Endodermal cell (in vitro differentiated cells): ENCODE measurements around the gene CYP26B1. TPM values are rescaled to one million over a fixed set of nuclear protein-coding genes. Genes with fewer than 3 reads are reported as not detected.

ENCODE experiments used
- DNase-seq: peaks from one replicate; pipeline ENCODE4 v3.0.0-alpha.2; 2017
- H3K27ac ChIP-seq: 2 replicates; pipeline ENCODE4 v1.5.1; 2013; ENCODE audit warnings: mild to moderate bottlenecking, low read depth, low read length, moderate library complexity
- H3K27me3 ChIP-seq: 2 replicates; pipeline ENCODE4 v1.6.1; 2013; ENCODE audit warnings: mild to moderate bottlenecking, low read length, moderate library complexity; ENCODE audit not compliant: insufficient read depth, control insufficient read depth, poor library complexity, severe bottlenecking
- H3K36me3 ChIP-seq: 2 replicates; pipeline ENCODE4 v1.7.0; 2013; ENCODE audit warnings: mild to moderate bottlenecking, low read length, moderate library complexity; ENCODE audit not compliant: control insufficient read depth, insufficient read depth
- H3K4me1 ChIP-seq: one replicate; pipeline ENCODE4 v1.7.0; 2013; ENCODE audit warnings: low read length; ENCODE audit not compliant: control insufficient read depth, insufficient read depth
- H3K4me3 ChIP-seq: 2 replicates; pipeline ENCODE4 v1.5.1; 2013; ENCODE audit warnings: mild to moderate bottlenecking, low read length, moderate library complexity
- H3K9ac ChIP-seq: 2 replicates; pipeline ENCODE4 v1.6.1; 2013; ENCODE audit warnings: mild to moderate bottlenecking, low read length, moderate library complexity; ENCODE audit not compliant: poor library complexity, severe bottlenecking; ENCODE audit errors: extremely low read depth
- H3K9me3 ChIP-seq: 2 replicates; pipeline ENCODE4 v1.6.1; 2013; ENCODE audit warnings: mild to moderate bottlenecking, low read length, moderate library complexity; ENCODE audit not compliant: control insufficient read depth
- H3K27ac Mint-ChIP-seq: 2 replicates; pipeline ENCODE4 v1.8.0; 2020; ENCODE audit warnings: mixed read lengths
- H3K27me3 Mint-ChIP-seq: 2 replicates; pipeline ENCODE4 v1.8.0; 2021; ENCODE audit warnings: mild to moderate bottlenecking, mixed read lengths; ENCODE audit not compliant: insufficient read depth
- H3K36me3 Mint-ChIP-seq: 2 replicates; pipeline ENCODE4 v1.8.0; 2020; ENCODE audit warnings: low read depth, mixed read lengths
- H3K4me1 Mint-ChIP-seq: 2 replicates; pipeline ENCODE4 v1.8.0; 2020; ENCODE audit warnings: mixed read lengths
- H3K4me3 Mint-ChIP-seq: 2 replicates; pipeline ENCODE4 v1.8.0; 2020; ENCODE audit warnings: mild to moderate bottlenecking, moderate library complexity, mixed read lengths
- H3K9me3 Mint-ChIP-seq: 2 replicates; pipeline ENCODE4 v1.8.0; 2020; ENCODE audit warnings: mild to moderate bottlenecking, mixed read lengths
- WGBS, 2 experiments: methylation state at CpG; one replicate each; pipeline versions ENCODE4 v1.1.5 to v1.1.7; 2013; ENCODE audit warnings: missing lambda C conversion rate in 2 of 2, mixed read lengths in 1 of 2; ENCODE audit not compliant: insufficient coverage in 1 of 2, insufficient read length in 1 of 2; 5-methylcytosine and 5-hydroxymethylcytosine counted together
- total RNA-seq, 2 donors: library from RNA; stranded (reverse); fragmentation: NEBNext Ultra II Directional in 1 of 2; extraction: Animal tissue kit (Norgen Biotek cat#: 25700) in 1 of 2; gene quantifications; 2 replicates in 1 of 2; 3 replicates in 1 of 2; pipeline ENCODE4 v1.2.1, GENCODE V29; 2021
- TF ChIP-seq, protein P1 (sequence below): fragments of 200-600 bp; sonication (generic); conservative IDR thresholded peaks from 2 replicates; pipeline ENCODE4 v1.5.0; 2021; ENCODE audit warnings: antibody characterized with exemption, mild to moderate bottlenecking

CYP26B1 gene
- total RNA-seq, 2 donors from 2014 or later, result 0.09 to 0.91 TPM

DNA sequence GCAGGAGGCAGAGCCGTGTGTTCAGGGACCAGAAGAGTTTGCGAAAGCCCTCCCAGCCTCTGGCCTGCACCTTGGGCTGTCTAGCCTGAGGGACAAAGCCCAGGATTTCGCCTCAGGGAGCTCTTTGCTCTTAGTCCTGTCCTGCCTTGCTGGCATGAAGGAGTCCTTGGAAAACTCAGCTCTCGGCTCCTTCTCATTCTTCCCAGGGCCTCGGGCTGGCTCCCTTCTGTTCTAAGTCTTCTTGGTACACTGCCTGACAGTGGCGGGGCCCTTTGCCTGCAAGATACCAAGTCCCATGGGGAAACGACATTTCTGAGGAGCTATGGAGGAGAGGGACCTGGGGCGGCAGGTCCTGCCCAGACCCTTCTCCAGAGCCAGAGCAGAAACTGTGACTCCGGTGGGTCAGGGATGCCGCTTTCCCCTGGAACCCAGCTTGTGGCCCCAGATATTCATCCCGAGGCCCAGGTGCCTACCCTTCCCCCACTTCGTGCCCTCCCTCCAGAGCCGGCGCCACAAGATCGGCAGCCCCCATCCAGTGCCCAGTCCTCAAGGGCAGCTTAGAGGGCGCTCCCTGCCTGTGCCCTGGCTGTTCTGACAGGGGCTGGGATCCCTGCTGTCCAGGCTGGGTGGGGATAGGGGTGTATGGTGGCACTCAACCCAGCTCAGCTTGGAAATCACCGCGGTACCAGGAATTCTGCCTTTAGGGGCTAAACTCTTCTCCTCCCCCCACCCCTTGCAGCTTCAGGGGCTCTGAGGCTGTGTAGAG is 5.5 kb upstream of the CYP26B1 start:
- Mint-ChIP-seq H3K4me3 (no peak overlapping the region), H3K4me1 (peaks cover 13% of the 10 kb centered on the region), H3K9me3 (no peaks in the 10 kb centered on the region), H3K27me3 (peaks cover 66% of the 10 kb centered on the region), H3K36me3 (no peaks in the 10 kb centered on the region), H3K27ac (no peak overlapping the region)
- Histone ChIP-seq H3K4me3 (no peak overlapping the region), H3K9ac (no peak overlapping the region), H3K27me3 (peaks cover 45% of the 10 kb centered on the region), H3K27ac (no peak overlapping the region), H3K36me3 (no peaks in the 10 kb centered on the region), H3K9me3 (no peaks in the 10 kb centered on the region), H3K4me1 (no peaks in the 10 kb centered on the region)
- 91 to 93% methylated on average over 9 to 18 of the region's 18 CpGs for WGBS, 2 experiments
- peak; percentile 47 for DNase-seq
- TF ChIP-seq, protein P1, sequence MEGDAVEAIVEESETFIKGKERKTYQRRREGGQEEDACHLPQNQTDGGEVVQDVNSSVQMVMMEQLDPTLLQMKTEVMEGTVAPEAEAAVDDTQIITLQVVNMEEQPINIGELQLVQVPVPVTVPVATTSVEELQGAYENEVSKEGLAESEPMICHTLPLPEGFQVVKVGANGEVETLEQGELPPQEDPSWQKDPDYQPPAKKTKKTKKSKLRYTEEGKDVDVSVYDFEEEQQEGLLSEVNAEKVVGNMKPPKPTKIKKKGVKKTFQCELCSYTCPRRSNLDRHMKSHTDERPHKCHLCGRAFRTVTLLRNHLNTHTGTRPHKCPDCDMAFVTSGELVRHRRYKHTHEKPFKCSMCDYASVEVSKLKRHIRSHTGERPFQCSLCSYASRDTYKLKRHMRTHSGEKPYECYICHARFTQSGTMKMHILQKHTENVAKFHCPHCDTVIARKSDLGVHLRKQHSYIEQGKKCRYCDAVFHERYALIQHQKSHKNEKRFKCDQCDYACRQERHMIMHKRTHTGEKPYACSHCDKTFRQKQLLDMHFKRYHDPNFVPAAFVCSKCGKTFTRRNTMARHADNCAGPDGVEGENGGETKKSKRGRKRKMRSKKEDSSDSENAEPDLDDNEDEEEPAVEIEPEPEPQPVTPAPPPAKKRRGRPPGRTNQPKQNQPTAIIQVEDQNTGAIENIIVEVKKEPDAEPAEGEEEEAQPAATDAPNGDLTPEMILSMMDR, result no peak

DNA sequence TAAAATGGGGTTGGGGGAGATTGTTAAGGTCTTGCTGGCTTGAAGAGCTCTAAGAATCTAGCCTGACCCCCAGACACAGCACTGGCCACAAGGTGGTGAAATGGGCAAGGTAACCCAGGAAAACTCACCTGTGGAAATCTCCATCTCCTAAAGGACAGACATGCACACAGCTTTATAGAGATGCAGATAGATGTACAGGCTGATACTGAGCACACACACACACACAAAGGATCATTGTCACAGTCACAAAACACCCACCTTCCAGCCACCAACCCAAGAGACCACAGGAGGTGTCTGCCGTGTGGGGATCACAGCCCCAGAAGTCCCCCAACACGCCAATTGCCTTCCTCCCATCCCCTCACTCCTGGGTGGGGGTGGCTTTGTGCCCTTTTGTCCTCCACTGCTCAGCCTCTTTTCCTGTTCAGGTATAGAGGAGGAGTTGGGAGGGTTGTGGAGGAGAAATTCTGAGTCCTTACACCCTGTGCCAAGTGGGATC is 3.2 kb upstream of the CYP26B1 start:
- Mint-ChIP-seq H3K4me3 (no peak overlapping the region), H3K36me3 (peaks cover 4% of the 10 kb centered on the region), H3K9me3 (peaks cover 11% of the 10 kb centered on the region), H3K27ac (no peak overlapping the region), H3K27me3 (peaks cover 80% of the 10 kb centered on the region), H3K4me1 (peaks cover 23% of the 10 kb centered on the region)
- Histone ChIP-seq H3K27ac (no peak overlapping the region), H3K9me3 (peaks cover 12% of the 10 kb centered on the region), H3K27me3 (peaks cover 62% of the 10 kb centered on the region), H3K9ac (no peak overlapping the region), H3K4me3 (no peak overlapping the region), H3K36me3 (no peaks in the 10 kb centered on the region), H3K4me1 (no peaks in the 10 kb centered on the region)
- WGBS, 2 experiments, result 82 to 100% methylated on average over 1 to 2 of the region's 2 CpGs
- DNase-seq, result no peak
- TF ChIP-seq, protein P1, result no peak

DNA sequence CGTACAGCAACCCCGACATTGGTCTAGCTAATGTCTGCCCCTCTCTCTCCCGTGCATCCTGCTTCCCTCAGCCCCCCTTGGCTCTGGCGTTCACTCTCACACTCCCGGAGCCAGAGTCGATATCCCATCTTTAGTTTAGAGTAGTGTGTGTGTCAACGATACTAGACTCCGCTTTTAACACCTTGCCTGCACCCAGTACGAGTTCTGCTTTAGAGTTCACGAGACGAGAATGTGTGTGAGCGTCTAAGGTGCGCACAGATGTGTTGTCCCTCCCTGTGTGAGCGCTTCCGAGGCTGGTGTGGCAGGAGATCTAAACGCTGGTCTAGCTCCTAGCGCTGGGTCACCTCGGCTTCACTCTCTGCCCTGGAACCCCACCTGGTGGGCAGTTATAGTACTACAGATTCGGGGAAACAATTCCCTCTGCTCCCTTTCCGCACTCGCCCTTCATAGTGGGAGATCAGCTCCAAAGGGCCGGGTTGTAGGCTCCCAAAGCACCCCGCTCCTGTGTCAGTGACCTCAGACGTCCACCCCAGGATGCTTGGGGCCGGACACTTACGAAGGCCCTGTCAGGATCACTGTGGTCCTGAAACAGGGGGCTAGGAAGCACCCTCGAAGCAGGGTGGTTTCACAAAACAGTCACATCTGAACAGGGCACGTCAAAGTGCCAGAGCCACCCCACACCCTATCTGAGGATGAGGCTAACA is 2.6 kb upstream of the CYP26B1 start:
- no peak overlapping the region for H3K27ac ChIP-seq
- Mint-ChIP-seq H3K27ac (no peak overlapping the region), H3K4me3 (peak overlapping the region; percentile 59), H3K36me3 (peaks cover 4% of the 10 kb centered on the region), H3K27me3 (peaks cover 81% of the 10 kb centered on the region), H3K9me3 (peaks cover 14% of the 10 kb centered on the region), H3K4me1 (peaks cover 23% of the 10 kb centered on the region)
- peak; percentile 96 for DNase-seq
- no peak overlapping the region for H3K9ac ChIP-seq
- peak overlapping the region; percentile 72 for H3K4me3 ChIP-seq
- H3K4me1 ChIP-seq, result no peaks in the 10 kb centered on the region
- TF ChIP-seq, protein P1, result peak; percentile 85
- WGBS, 2 experiments, result 7% methylated on average over 17 to 28 of the region's 28 CpGs
- peaks cover 68% of the 10 kb centered on the region for H3K27me3 ChIP-seq
- H3K9me3 ChIP-seq, result peaks cover 14% of the 10 kb centered on the region
- H3K36me3 ChIP-seq, result no peaks in the 10 kb centered on the region
